ENCODE measurements around the gene RPL19. TPM values are rescaled to one million over a fixed set of nuclear protein-coding genes. Genes with fewer than 3 reads are reported as not detected.
A peak's percentile ranks its signal among the peaks of the same experiment; 100 is the strongest.

Gene RPL19
- total RNA-seq, 1 donor from 2014 or later, result 2,751 TPM

DNA sequence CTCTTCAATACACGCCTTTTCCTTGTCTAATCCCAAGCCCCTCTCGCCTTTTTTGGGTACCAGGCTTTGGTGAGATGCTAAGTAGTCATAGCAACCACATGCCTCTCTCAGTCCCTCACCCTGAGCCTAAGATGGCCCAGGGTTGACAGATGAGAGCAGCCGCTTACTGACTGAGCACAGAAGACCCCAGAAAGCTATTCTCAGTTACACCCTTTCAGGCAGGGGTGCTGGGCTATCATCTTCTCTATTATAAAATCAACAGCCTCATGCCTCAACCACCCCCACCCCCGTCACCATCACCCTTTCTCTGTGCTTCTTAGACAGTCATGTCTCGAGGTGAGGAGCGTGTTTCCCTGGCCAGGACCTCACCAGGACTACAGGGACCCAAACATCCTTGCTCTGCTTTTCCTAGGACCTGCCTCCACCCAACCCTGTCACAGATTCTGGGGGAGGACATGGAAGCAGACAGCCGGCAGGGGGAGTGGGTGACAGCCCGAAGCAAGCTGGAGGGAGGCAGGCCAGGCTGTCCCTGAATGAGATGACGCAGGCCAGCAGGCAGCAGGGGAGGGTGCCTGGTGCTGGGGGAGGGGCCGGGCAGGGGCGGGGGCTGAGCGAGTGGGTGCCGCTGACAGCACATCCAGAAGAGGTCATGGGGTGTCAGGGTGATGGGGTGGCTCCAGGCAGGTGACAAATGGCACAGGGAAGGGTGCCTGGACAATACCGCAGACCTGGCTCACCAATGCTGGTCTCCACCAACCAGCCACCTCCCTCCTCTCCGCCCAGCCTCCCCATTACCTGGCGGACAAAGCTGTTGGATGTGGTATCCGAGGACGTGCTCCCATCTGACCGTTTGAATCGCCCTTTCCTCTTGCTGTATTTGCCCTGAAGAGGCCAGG lies 5.7 kb upstream of the RPL19 start:
- Mint-ChIP-seq H3K9me3 (no peaks in the 10 kb centered on the region), H3K27ac (no peak overlapping the region), H3K36me3 (peaks cover 4% of the 10 kb centered on the region), H3K4me1 (peaks cover 21% of the 10 kb centered on the region), H3K4me3 (peak overlapping the region; percentile 54), H3K27me3 (ENCODE audit: insufficient read depth, low read depth) (peaks cover 10% of the 10 kb centered on the region)
- TF ChIP-seq, protein P1, sequence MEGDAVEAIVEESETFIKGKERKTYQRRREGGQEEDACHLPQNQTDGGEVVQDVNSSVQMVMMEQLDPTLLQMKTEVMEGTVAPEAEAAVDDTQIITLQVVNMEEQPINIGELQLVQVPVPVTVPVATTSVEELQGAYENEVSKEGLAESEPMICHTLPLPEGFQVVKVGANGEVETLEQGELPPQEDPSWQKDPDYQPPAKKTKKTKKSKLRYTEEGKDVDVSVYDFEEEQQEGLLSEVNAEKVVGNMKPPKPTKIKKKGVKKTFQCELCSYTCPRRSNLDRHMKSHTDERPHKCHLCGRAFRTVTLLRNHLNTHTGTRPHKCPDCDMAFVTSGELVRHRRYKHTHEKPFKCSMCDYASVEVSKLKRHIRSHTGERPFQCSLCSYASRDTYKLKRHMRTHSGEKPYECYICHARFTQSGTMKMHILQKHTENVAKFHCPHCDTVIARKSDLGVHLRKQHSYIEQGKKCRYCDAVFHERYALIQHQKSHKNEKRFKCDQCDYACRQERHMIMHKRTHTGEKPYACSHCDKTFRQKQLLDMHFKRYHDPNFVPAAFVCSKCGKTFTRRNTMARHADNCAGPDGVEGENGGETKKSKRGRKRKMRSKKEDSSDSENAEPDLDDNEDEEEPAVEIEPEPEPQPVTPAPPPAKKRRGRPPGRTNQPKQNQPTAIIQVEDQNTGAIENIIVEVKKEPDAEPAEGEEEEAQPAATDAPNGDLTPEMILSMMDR (IDR thresholded peaks at IDR 0.05), result peak; percentile 62
- no peak for TF ChIP-seq EZH2 (IDR thresholded peaks at IDR 0.05)
- H4K20me1 ChIP-seq (ENCODE audit: low read depth), result peaks cover 26% of the 10 kb centered on the region
- no peaks in the 10 kb centered on the region for H3K36me3 ChIP-seq
- H3K9ac ChIP-seq, result no peak overlapping the region
- H2AFZ ChIP-seq (replicated peaks), result no peak overlapping the region
- H3K4me3 ChIP-seq, result peak overlapping the region; percentile 63
- peak; percentile 81 for DNase-seq (ENCODE audit: low spot score)
- H3K79me2 ChIP-seq (ENCODE audit: low read depth), result peaks cover 32% of the 10 kb centered on the region
- H3K27ac ChIP-seq, result no peak overlapping the region
- H3F3A ChIP-seq (ENCODE audit: low read depth), result peaks cover 26% of the 10 kb centered on the region
- no peaks in the 10 kb centered on the region for H3K27me3 ChIP-seq
- H3K4me2 ChIP-seq, result peak overlapping the region; percentile 98
- H3K4me1 ChIP-seq, result peaks cover 30% of the 10 kb centered on the region
- no peaks in the 10 kb centered on the region for H3K9me3 ChIP-seq (ENCODE audit: low read depth)

DNA sequence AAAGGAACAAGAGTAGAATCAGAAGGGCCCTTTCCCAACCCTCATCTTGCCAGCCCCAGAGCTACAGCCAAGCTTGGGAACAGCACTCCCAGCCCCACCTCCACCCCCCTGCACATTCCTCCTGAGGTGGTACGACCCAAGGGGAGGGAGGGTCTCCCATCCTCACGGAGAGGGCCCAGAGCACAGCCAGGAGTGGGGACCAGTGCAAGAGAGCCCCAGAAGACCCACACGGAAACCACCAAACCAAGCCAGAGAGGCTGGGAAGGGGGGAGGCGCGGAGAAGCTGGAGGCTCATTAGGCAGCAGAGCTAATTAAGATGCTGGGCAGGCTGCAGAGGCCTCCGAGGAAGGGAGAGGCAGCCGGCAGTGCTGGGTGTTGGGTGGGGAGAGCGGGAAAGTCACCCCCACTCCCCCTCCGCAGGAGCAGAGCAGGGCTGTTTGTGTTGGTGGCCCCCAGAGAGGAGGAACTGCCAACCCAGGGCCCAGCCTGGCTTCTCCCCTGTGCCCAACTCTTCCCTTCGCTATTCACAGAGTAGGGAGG lies 5.0 kb upstream of the RPL19 start:
- H3K27me3 ChIP-seq, result no peaks in the 10 kb centered on the region
- no peak overlapping the region for H2AFZ ChIP-seq (replicated peaks)
- H3K27ac ChIP-seq, result no peak overlapping the region
- Mint-ChIP-seq H3K27ac (no peak overlapping the region), H3K4me1 (peaks cover 28% of the 10 kb centered on the region), H3K4me3 (peak overlapping the region; percentile 43), H3K36me3 (peaks cover 4% of the 10 kb centered on the region), H3K27me3 (ENCODE audit: insufficient read depth, low read depth) (peaks cover 16% of the 10 kb centered on the region), H3K9me3 (no peaks in the 10 kb centered on the region)
- no peaks in the 10 kb centered on the region for H3K36me3 ChIP-seq
- H3F3A ChIP-seq (ENCODE audit: low read depth), result peaks cover 31% of the 10 kb centered on the region
- H4K20me1 ChIP-seq (ENCODE audit: low read depth), result peaks cover 26% of the 10 kb centered on the region
- peaks cover 33% of the 10 kb centered on the region for H3K79me2 ChIP-seq (ENCODE audit: low read depth)
- H3K4me1 ChIP-seq, result peaks cover 30% of the 10 kb centered on the region
- H3K4me3 ChIP-seq, result peak overlapping the region; percentile 63
- DNase-seq (ENCODE audit: low spot score), result peak; percentile 67
- TF ChIP-seq EZH2phosphoT487 (IDR thresholded peaks at IDR 0.05) (no peak), EZH2 (IDR thresholded peaks at IDR 0.05) (no peak)
- TF ChIP-seq, protein P1 (IDR thresholded peaks at IDR 0.05), result no peak
- no peaks in the 10 kb centered on the region for H3K9me3 ChIP-seq (ENCODE audit: low read depth)
- H3K9ac ChIP-seq, result no peak overlapping the region
- H3K4me2 ChIP-seq, result peak overlapping the region; percentile 98

DNA sequence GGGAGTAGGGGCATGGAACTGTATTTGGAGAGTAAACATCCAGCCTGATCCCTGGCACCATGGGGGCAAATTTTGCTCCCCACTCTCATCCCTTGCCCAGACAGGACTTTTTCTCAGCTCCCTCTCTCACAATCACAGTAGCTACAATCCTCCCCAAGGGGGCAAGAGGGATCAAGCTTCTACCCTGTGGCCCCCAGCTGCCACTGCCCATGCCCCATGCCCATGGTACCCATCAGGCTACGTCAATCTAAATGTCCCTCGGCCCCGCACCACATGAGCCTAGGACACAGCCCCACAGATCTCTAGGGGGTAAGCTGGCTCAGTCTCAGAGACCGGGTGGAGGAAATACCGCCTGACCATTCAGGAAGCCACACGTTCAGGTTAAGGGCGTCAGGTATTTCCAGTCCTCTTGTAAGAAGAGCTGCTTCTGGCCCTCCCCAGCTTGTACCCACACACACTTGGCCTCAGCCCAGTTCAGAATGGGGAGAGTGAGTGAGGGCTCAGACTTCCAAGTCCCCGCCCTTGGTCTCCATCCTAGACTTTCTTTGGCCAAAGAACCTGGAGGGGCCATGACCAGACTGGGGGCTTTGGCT lies 4.4 kb upstream of the RPL19 start:
- no peaks in the 10 kb centered on the region for H3K9me3 ChIP-seq (ENCODE audit: low read depth)
- H3K4me3 ChIP-seq, result peak overlapping the region; percentile 63
- no peak overlapping the region for H3K9ac ChIP-seq
- peaks cover 39% of the 10 kb centered on the region for H3K79me2 ChIP-seq (ENCODE audit: low read depth)
- no peaks in the 10 kb centered on the region for H3K27me3 ChIP-seq
- no peak overlapping the region for H3K27ac ChIP-seq
- peaks cover 26% of the 10 kb centered on the region for H4K20me1 ChIP-seq (ENCODE audit: low read depth)
- Mint-ChIP-seq H3K36me3 (peaks cover 4% of the 10 kb centered on the region), H3K27ac (no peak overlapping the region), H3K9me3 (no peaks in the 10 kb centered on the region), H3K4me1 (peaks cover 30% of the 10 kb centered on the region), H3K27me3 (ENCODE audit: insufficient read depth, low read depth) (peaks cover 17% of the 10 kb centered on the region), H3K4me3 (peak overlapping the region; percentile 43)
- H3K36me3 ChIP-seq, result no peaks in the 10 kb centered on the region
- DNase-seq (ENCODE audit: low spot score), result no peak
- peaks cover 30% of the 10 kb centered on the region for H3K4me1 ChIP-seq
- H3F3A ChIP-seq (ENCODE audit: low read depth), result peaks cover 33% of the 10 kb centered on the region
- no peak overlapping the region for H2AFZ ChIP-seq (replicated peaks)
- H3K4me2 ChIP-seq, result peak overlapping the region; percentile 98
- TF ChIP-seq EZH2phosphoT487 (IDR thresholded peaks at IDR 0.05) (no peak), EZH2 (IDR thresholded peaks at IDR 0.05) (no peak)
- TF ChIP-seq, protein P1 (IDR thresholded peaks at IDR 0.05), result no peak
